ENCODE results near the gene TOX2.

TOX2 gene

GRCh38 chr20:44019638-44020335 lies 105.1 kb downstream of the TOX2 start:
- no peak for DNase-seq (ENCODE audit: low spot score)

GRCh38 chr20:44020406-44021148 lies 105.9 kb downstream of the TOX2 start:
- DNase-seq (ENCODE audit: low spot score), result no peak

- no peak for DNase-seq (ENCODE audit: low spot score)
Measured at GRCh38 chr20:44021186-44021585, 106.5 kb downstream of the TOX2 start.

GRCh38 chr20:44021900-44022299 lies 107.2 kb downstream of the TOX2 start:
- no peak for DNase-seq (ENCODE audit: low spot score)

GRCh38 chr20:44022464-44022863 lies 107.8 kb downstream of the TOX2 start:
- no peak for DNase-seq (ENCODE audit: low spot score)

- DNase-seq (ENCODE audit: low spot score), result no peak
Measured at GRCh38 chr20:44023515-44024371, 109.1 kb downstream of the TOX2 start.

GRCh38 chr20:44024820-44025580 lies 110.3 kb downstream of the TOX2 start:
- no peak for DNase-seq (ENCODE audit: low spot score)

- no peak for DNase-seq (ENCODE audit: low spot score)
Measured at GRCh38 chr20:44025756-44026155, 111.1 kb downstream of the TOX2 start.

- no peak for DNase-seq (ENCODE audit: low spot score)
Measured at GRCh38 chr20:44026647-44027342, 112.1 kb downstream of the TOX2 start.

- DNase-seq (ENCODE audit: low spot score), result no peak
Measured at GRCh38 chr20:44027343-44028002, 112.8 kb downstream of the TOX2 start.

GRCh38 chr20:44028003-44028730 lies 113.5 kb downstream of the TOX2 start:
- DNase-seq (ENCODE audit: low spot score), result no peak

- no peak for DNase-seq (ENCODE audit: low spot score)
Measured at GRCh38 chr20:44028868-44029847, 114.5 kb downstream of the TOX2 start.

GRCh38 chr20:44029848-44030230 lies 115.2 kb downstream of the TOX2 start:
- no peak for DNase-seq (ENCODE audit: low spot score)

GRCh38 chr20:44030394-44030793 lies 115.7 kb downstream of the TOX2 start:
- DNase-seq (ENCODE audit: low spot score), result no peak

- DNase-seq (ENCODE audit: low spot score), result no peak
Measured at GRCh38 chr20:44031001-44031574, 116.4 kb downstream of the TOX2 start.

GRCh38 chr20:44031781-44032582 lies 117.3 kb downstream of the TOX2 start:
- no peak for DNase-seq (ENCODE audit: low spot score)

GRCh38 chr20:44032583-44033331 lies 118.1 kb downstream of the TOX2 start:
- no peak for DNase-seq (ENCODE audit: low spot score)

All from SW480 (cell line).